ENCODE measurements around the gene DMXL2. TPM values are rescaled to one million over a fixed set of nuclear protein-coding genes. Genes with fewer than 3 reads are reported as not detected.
"Not testable (repeated sequence)": the region's sequence is repeated elsewhere in the genome, so short reads cannot be mapped to it uniquely, and the experiment has no call there.

DMXL2 gene
- total RNA-seq, 1 donor from 2014 or later, result 2.4 TPM

- Mint-ChIP-seq H3K36me3 (ENCODE audit: low read depth) (no peaks in the 10 kb centered on the region), H3K9me3 (no peaks in the 10 kb centered on the region), H3K4me3 (no peak overlapping the region), H3K27ac (no peak overlapping the region), H3K4me1 (ENCODE audit: low read depth) (no peaks in the 10 kb centered on the region), H3K27me3 (ENCODE audit: insufficient read depth) (no peaks in the 10 kb centered on the region)
- no peak for DNase-seq (ENCODE audit: low spot score)
- intact Hi-C loops (cut with micrococcal nuclease), result no loop called here
Observed at GRCh38 chr15:51491941-51492340, 130.6 kb downstream of the DMXL2 start.

- intact Hi-C loops (cut with micrococcal nuclease), result no loop called here
- no peak overlapping the region for H3K27ac Mint-ChIP-seq
- no peaks in the 10 kb centered on the region for H3K4me1 Mint-ChIP-seq (ENCODE audit: low read depth)
- no peaks in the 10 kb centered on the region for H3K27me3 Mint-ChIP-seq (ENCODE audit: insufficient read depth)
- peaks cover 21% of the 10 kb centered on the region for H3K9me3 Mint-ChIP-seq
- no peak for DNase-seq (ENCODE audit: low spot score)
- H3K36me3 Mint-ChIP-seq (ENCODE audit: low read depth), result peaks cover 5% of the 10 kb centered on the region
- H3K4me3 Mint-ChIP-seq, result no peak overlapping the region
Observed at GRCh38 chr15:51484781-51485180, 137.8 kb downstream of the DMXL2 start.

- H3K36me3 Mint-ChIP-seq (ENCODE audit: low read depth), result peaks cover 5% of the 10 kb centered on the region
- DNase-seq (ENCODE audit: low spot score), result no peak
- no peaks in the 10 kb centered on the region for H3K4me1 Mint-ChIP-seq (ENCODE audit: low read depth)
- H3K27me3 Mint-ChIP-seq (ENCODE audit: insufficient read depth), result no peaks in the 10 kb centered on the region
- H3K4me3 Mint-ChIP-seq, result no peak overlapping the region
- peaks cover 21% of the 10 kb centered on the region for H3K9me3 Mint-ChIP-seq
- no peak overlapping the region for H3K27ac Mint-ChIP-seq
- intact Hi-C loops (cut with micrococcal nuclease), result no loop called here
Observed at GRCh38 chr15:51483985-51484384, 138.6 kb downstream of the DMXL2 start.

GRCh38 chr15:51483520-51483919, 139.1 kb downstream of the DMXL2 start:
- H3K27ac Mint-ChIP-seq, result no peak overlapping the region
- H3K9me3 Mint-ChIP-seq, result peaks cover 21% of the 10 kb centered on the region
- DNase-seq (ENCODE audit: low spot score), result no peak
- intact Hi-C loops (cut with micrococcal nuclease), result no loop called here
- no peaks in the 10 kb centered on the region for H3K27me3 Mint-ChIP-seq (ENCODE audit: insufficient read depth)
- peaks cover 5% of the 10 kb centered on the region for H3K36me3 Mint-ChIP-seq (ENCODE audit: low read depth)
- no peaks in the 10 kb centered on the region for H3K4me1 Mint-ChIP-seq (ENCODE audit: low read depth)
- H3K4me3 Mint-ChIP-seq, result no peak overlapping the region

GRCh38 chr15:51475736-51476135, 146.8 kb downstream of the DMXL2 start:
- no peaks in the 10 kb centered on the region for H3K36me3 Mint-ChIP-seq (ENCODE audit: low read depth)
- intact Hi-C loops (cut with micrococcal nuclease), result no loop called here
- no peaks in the 10 kb centered on the region for H3K4me1 Mint-ChIP-seq (ENCODE audit: low read depth)
- no peaks in the 10 kb centered on the region for H3K27me3 Mint-ChIP-seq (ENCODE audit: insufficient read depth)
- H3K9me3 Mint-ChIP-seq, result no peaks in the 10 kb centered on the region
- no peak overlapping the region for H3K27ac Mint-ChIP-seq
- no peak for DNase-seq (ENCODE audit: low spot score)
- no peak overlapping the region for H3K4me3 Mint-ChIP-seq

- no peak for DNase-seq (ENCODE audit: low spot score)
- intact Hi-C loops (cut with micrococcal nuclease), result no loop called here
- Mint-ChIP-seq H3K4me1 (ENCODE audit: low read depth) (no peaks in the 10 kb centered on the region), H3K9me3 (no peaks in the 10 kb centered on the region), H3K27me3 (ENCODE audit: insufficient read depth) (no peaks in the 10 kb centered on the region), H3K4me3 (no peak overlapping the region), H3K36me3 (ENCODE audit: low read depth) (no peaks in the 10 kb centered on the region), H3K27ac (no peak overlapping the region)
Observed at GRCh38 chr15:51470512-51470911, 152.1 kb downstream of the DMXL2 start.

GRCh38 chr15:51460796-51461195, 161.8 kb downstream of the DMXL2 start:
- Mint-ChIP-seq H3K9me3 (no peaks in the 10 kb centered on the region), H3K36me3 (ENCODE audit: low read depth) (no peaks in the 10 kb centered on the region), H3K27me3 (ENCODE audit: insufficient read depth) (no peaks in the 10 kb centered on the region), H3K27ac (no peak overlapping the region), H3K4me3 (no peak overlapping the region), H3K4me1 (ENCODE audit: low read depth) (no peaks in the 10 kb centered on the region)
- no peak for DNase-seq (ENCODE audit: low spot score)
- intact Hi-C loops (cut with micrococcal nuclease), result no loop called here

- Mint-ChIP-seq H3K36me3 (ENCODE audit: low read depth) (no peaks in the 10 kb centered on the region), H3K9me3 (no peaks in the 10 kb centered on the region), H3K4me3 (no peak overlapping the region), H3K4me1 (ENCODE audit: low read depth) (no peaks in the 10 kb centered on the region), H3K27ac (no peak overlapping the region), H3K27me3 (ENCODE audit: insufficient read depth) (peaks cover 1% of the 10 kb centered on the region)
- intact Hi-C loops (cut with micrococcal nuclease), result no loop called here
- no peak for DNase-seq (ENCODE audit: low spot score)
Observed at GRCh38 chr15:51450001-51450400, 172.6 kb downstream of the DMXL2 start.

GRCh38 chr15:51448622-51449399, 173.8 kb downstream of the DMXL2 start:
- Mint-ChIP-seq H3K4me3 (no peak overlapping the region), H3K27ac (no peak overlapping the region), H3K4me1 (ENCODE audit: low read depth) (no peaks in the 10 kb centered on the region), H3K36me3 (ENCODE audit: low read depth) (no peaks in the 10 kb centered on the region), H3K27me3 (ENCODE audit: insufficient read depth) (peaks cover 1% of the 10 kb centered on the region), H3K9me3 (no peaks in the 10 kb centered on the region)
- intact Hi-C loops (cut with micrococcal nuclease), result no loop called here
- no peak for DNase-seq (ENCODE audit: low spot score)

GRCh38 chr15:51447855-51448621, 174.5 kb downstream of the DMXL2 start:
- peaks cover 1% of the 10 kb centered on the region for H3K27me3 Mint-ChIP-seq (ENCODE audit: insufficient read depth)

GRCh38 chr15:51446029-51446744, 176.4 kb downstream of the DMXL2 start:
- H3K27ac Mint-ChIP-seq; H3K4me3 Mint-ChIP-seq; H3K36me3 Mint-ChIP-seq (ENCODE audit: low read depth); DNase-seq (ENCODE audit: low spot score); H3K27me3 Mint-ChIP-seq (ENCODE audit: insufficient read depth); H3K9me3 Mint-ChIP-seq; H3K4me1 Mint-ChIP-seq (ENCODE audit: low read depth); intact Hi-C loops (cut with micrococcal nuclease): not testable (repeated sequence)

More at GRCh38 chr15:51447855-51448621, 174.5 kb downstream of the DMXL2 start:
- Mint-ChIP-seq H3K4me3 (no peak overlapping the region), H3K36me3 (ENCODE audit: low read depth) (no peaks in the 10 kb centered on the region), H3K4me1 (ENCODE audit: low read depth) (no peaks in the 10 kb centered on the region), H3K9me3 (no peaks in the 10 kb centered on the region), H3K27ac (no peak overlapping the region)
- intact Hi-C loops (cut with micrococcal nuclease), result no loop called here
- no peak for DNase-seq (ENCODE audit: low spot score)

GRCh38 chr15:51444807-51445206, 177.8 kb downstream of the DMXL2 start:
- H3K27me3 Mint-ChIP-seq (ENCODE audit: insufficient read depth), result peaks cover 1% of the 10 kb centered on the region
- H3K4me1 Mint-ChIP-seq (ENCODE audit: low read depth), result no peaks in the 10 kb centered on the region
- no peak overlapping the region for H3K4me3 Mint-ChIP-seq
- intact Hi-C loops (cut with micrococcal nuclease), result no loop called here
- no peaks in the 10 kb centered on the region for H3K9me3 Mint-ChIP-seq
- no peaks in the 10 kb centered on the region for H3K36me3 Mint-ChIP-seq (ENCODE audit: low read depth)
- no peak overlapping the region for H3K27ac Mint-ChIP-seq
- DNase-seq (ENCODE audit: low spot score), result no peak

- Mint-ChIP-seq H3K9me3 (no peaks in the 10 kb centered on the region), H3K36me3 (ENCODE audit: low read depth) (no peaks in the 10 kb centered on the region), H3K4me1 (ENCODE audit: low read depth) (no peaks in the 10 kb centered on the region), H3K27ac (no peak overlapping the region), H3K27me3 (ENCODE audit: insufficient read depth) (peaks cover 1% of the 10 kb centered on the region), H3K4me3 (no peak overlapping the region)
- intact Hi-C loops (cut with micrococcal nuclease), result no loop called here
- DNase-seq (ENCODE audit: low spot score), result no peak
Observed at GRCh38 chr15:51444112-51444511, 178.5 kb downstream of the DMXL2 start.
